Measurements from ENCODE around the gene ACSS1. TPM values are rescaled to one million over a fixed set of nuclear protein-coding genes. Genes with fewer than 3 reads are reported as not detected.

The ACSS1 gene
- total RNA-seq, 1 donor from 2014 or later = 1.8 TPM

GRCh38 chr20:24994186-24994465 is 63.8 kb downstream of the ACSS1 start:
- TF ChIP-seq CTCF (IDR thresholded peaks at IDR 0.05; ENCODE audit: insufficient read depth, low read length, severe bottlenecking) = no peak
- Histone ChIP-seq H3K36me3 (ENCODE audit: control insufficient read depth, insufficient read depth, low read length) (no peaks in the 10 kb centered on the region), H3K4me3 (ENCODE audit: low read depth, low read length) (no peak overlapping the region), H3K27me3 (ENCODE audit: control insufficient read depth, insufficient read depth, low read length) (peaks cover 2% of the 10 kb centered on the region)
- FAIRE-seq (no peak), DNase-seq (ENCODE audit: low read depth) (no peak)

- DNase-seq (ENCODE audit: low read depth) (peak; percentile 58), FAIRE-seq (no peak)
- Histone ChIP-seq H3K27me3 (ENCODE audit: control insufficient read depth, insufficient read depth, low read length) (peaks cover 2% of the 10 kb centered on the region), H3K36me3 (ENCODE audit: control insufficient read depth, insufficient read depth, low read length) (no peaks in the 10 kb centered on the region), H3K4me3 (ENCODE audit: low read depth, low read length) (peak overlapping the region; percentile 86)
- TF ChIP-seq CTCF (IDR thresholded peaks at IDR 0.05; ENCODE audit: insufficient read depth, low read length, severe bottlenecking) = peak; percentile 25
These were observed 64.4 kb downstream of the ACSS1 start for GRCh38 chr20:24993337-24994185.

- peak; percentile 72 for DNase-seq (ENCODE audit: low read depth)
- peaks cover 2% of the 10 kb centered on the region for H3K36me3 ChIP-seq (ENCODE audit: control insufficient read depth, insufficient read depth, low read length)
- no peak for TF ChIP-seq CTCF (IDR thresholded peaks at IDR 0.05; ENCODE audit: insufficient read depth, low read length, severe bottlenecking)
These were observed 65.3 kb downstream of the ACSS1 start, which contains the start of gene APMAP for GRCh38 chr20:24992487-24993205. APMAP (minus strand) TSS chr20:24992751; CDS start chr20:24992688, 63 bp downstream.

GRCh38 chr20:24991897-24992486 is 65.9 kb downstream of the ACSS1 start:
- TF ChIP-seq CTCF (IDR thresholded peaks at IDR 0.05; ENCODE audit: insufficient read depth, low read length, severe bottlenecking) = no peak
- FAIRE-seq (no peak), DNase-seq (ENCODE audit: low read depth) (no peak)
- H3K36me3 ChIP-seq (ENCODE audit: control insufficient read depth, insufficient read depth, low read length) = peaks cover 2% of the 10 kb centered on the region
- H3K4me3 ChIP-seq (ENCODE audit: low read depth, low read length) = peak overlapping the region; percentile 86
- no peaks in the 10 kb centered on the region for H3K27me3 ChIP-seq (ENCODE audit: control insufficient read depth, insufficient read depth, low read length)

More at GRCh38 chr20:24992487-24993205, 65.3 kb downstream of the ACSS1 start, which contains the start of gene APMAP:
- no peak for FAIRE-seq
- H3K4me3 ChIP-seq (ENCODE audit: low read depth, low read length) = peak within 1 kb of the TSS; percentile 86
- no peaks in the 10 kb centered on the region for H3K27me3 ChIP-seq (ENCODE audit: control insufficient read depth, insufficient read depth, low read length)

GRCh38 chr20:24990810-24991252 is 67.1 kb downstream of the ACSS1 start:
- no peaks in the 10 kb centered on the region for H3K27me3 ChIP-seq (ENCODE audit: control insufficient read depth, insufficient read depth, low read length)
- FAIRE-seq (no peak), DNase-seq (ENCODE audit: low read depth) (peak; percentile 41)
- peaks cover 2% of the 10 kb centered on the region for H3K36me3 ChIP-seq (ENCODE audit: control insufficient read depth, insufficient read depth, low read length)
- no peak overlapping the region for H3K4me3 ChIP-seq (ENCODE audit: low read depth, low read length)
- TF ChIP-seq CTCF (IDR thresholded peaks at IDR 0.05; ENCODE audit: insufficient read depth, low read length, severe bottlenecking) = no peak

All from bronchial epithelial cell (primary cell).